ENCODE data around the gene DNAH9. TPM values are rescaled to one million over a fixed set of nuclear protein-coding genes. Genes with fewer than 3 reads are reported as not detected.

The DNAH9 gene
- total RNA-seq, 1 experiment from 2014 or later, result 0.22 TPM

- no peaks in the 10 kb centered on the region for H3K36me3 Mint-ChIP-seq (ENCODE audit: insufficient read depth in 1 of 3, low read depth in 3 of 3)
- Histone ChIP-seq H3K4me1 (ENCODE audit: insufficient read depth, low read length) (no peaks in the 10 kb centered on the region), H3K9me3 (ENCODE audit: control insufficient read depth, low read depth, low read length) (no peaks in the 10 kb centered on the region), H2BK12ac (ENCODE audit: insufficient read length, low read depth, low read length) (no peak overlapping the region), H2BK120ac (ENCODE audit: low read depth, low read length, poor library complexity, severe bottlenecking) (no peak overlapping the region), H2BK5ac (ENCODE audit: insufficient read length, low read length) (no peak overlapping the region), H2AK5ac (ENCODE audit: insufficient read length, low read length) (no peak overlapping the region), H4K5ac (ENCODE audit: insufficient read length, low read depth, low read length) (no peak overlapping the region), H4K20me1 (ENCODE audit: control insufficient read depth, insufficient read depth, insufficient read length) (no peaks in the 10 kb centered on the region), H3K27ac (ENCODE audit: insufficient read length, low read depth, low read length) (no peak overlapping the region), H3K56ac (ENCODE audit: insufficient read length, low read depth, low read length) (no peak overlapping the region), H3T11ph (ENCODE audit: low read length) (no peak overlapping the region), H3K18ac (ENCODE audit: insufficient read length, low read depth, low read length) (no peak overlapping the region), H2AFZ (ENCODE audit: low read length) (no peak overlapping the region), H3K79me2 (ENCODE audit: insufficient read depth, low read length) (no peaks in the 10 kb centered on the region), H2BK20ac (ENCODE audit: low read depth, low read length, poor library complexity, severe bottlenecking) (no peak overlapping the region), H3K4ac (ENCODE audit: low read depth, low read length) (no peak overlapping the region), H3K9ac (ENCODE audit: extremely low read depth, insufficient read length, low read length) (no peak overlapping the region), H2BK15ac (ENCODE audit: low read depth, low read length) (no peak overlapping the region), H3K27me3 (ENCODE audit: insufficient read depth, low read length) (no peaks in the 10 kb centered on the region), H4K8ac (replicated peaks; ENCODE audit: insufficient read length, low read depth, low read length) (no peak overlapping the region), H4K91ac (ENCODE audit: insufficient read length, low read depth, low read length) (no peak overlapping the region), H3K4me2 (ENCODE audit: insufficient read depth, insufficient read length, low read length) (no peak overlapping the region), H3K79me1 (ENCODE audit: insufficient read depth, low read depth, low read length, poor library complexity, severe bottlenecking) (no peaks in the 10 kb centered on the region), H3K23me2 (ENCODE audit: insufficient read length, low read depth, low read length, poor library complexity, severe bottlenecking) (no peaks in the 10 kb centered on the region), H3K23ac (ENCODE audit: insufficient read length, low read depth, low read length) (no peak overlapping the region), H3K14ac (ENCODE audit: insufficient read depth, low read length) (no peak overlapping the region)
- TF ChIP-seq CTCF (conservative IDR thresholded peaks at IDR 0.05), result peak; percentile 91
- no peak overlapping the region for H3K4me3 Mint-ChIP-seq
- H3K9me3 Mint-ChIP-seq, result no peaks in the 10 kb centered on the region
- H3K27ac Mint-ChIP-seq, result no peak overlapping the region
- peaks cover 11% of the 10 kb centered on the region; the same call in 1 of the 2 replicates for H3K27me3 Mint-ChIP-seq (ENCODE audit: low read depth)
- WGBS (ENCODE audit: extremely low coverage, insufficient read length, low lambda C conversion rate), result no CpG with 5 or more reads among the region's 18 CpGs
- DNase-seq, result peak; percentile 85
- peaks cover 0 to 4% of the 10 kb centered on the region in 2 experiments; a peak in 2 of 4 replicates for H3K4me1 Mint-ChIP-seq
Measured at GRCh38 chr17:11644265-11645212, 46.3 kb downstream of the DNAH9 start.
